TTC549 (cell line): ENCODE results near the gene TET1.
"Not testable (repeated sequence)": the region's sequence is repeated elsewhere in the genome, so short reads cannot be mapped to it uniquely, and the experiment has no call there.

Experiments
- FAIRE-seq: peaks from 2 replicates; lab custom pipeline; 2012; peaks lifted over from hg19 to GRCh38; lab: Jason Lieb, UNC

TET1 gene

DNA sequence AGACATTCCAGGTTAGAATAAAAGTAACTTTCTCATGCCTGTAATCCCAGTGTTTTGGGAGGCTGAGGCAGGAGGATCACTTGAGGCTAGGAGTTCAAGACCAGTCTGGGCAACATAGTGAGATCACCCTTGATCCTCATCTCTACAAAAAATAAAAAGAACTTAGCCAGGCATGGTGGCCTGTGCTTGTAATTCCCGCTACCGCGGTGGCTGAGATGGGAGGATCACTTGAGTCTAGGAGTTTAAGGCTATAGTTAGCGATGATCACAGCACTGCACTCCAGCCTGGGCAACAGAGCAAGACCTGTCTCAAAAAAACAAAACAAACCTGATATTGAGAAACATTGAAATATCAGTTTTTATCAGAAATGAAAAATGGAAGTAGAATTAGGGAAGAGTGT is 4.6 kb downstream of the TET1 start:
- no peak for FAIRE-seq

DNA sequence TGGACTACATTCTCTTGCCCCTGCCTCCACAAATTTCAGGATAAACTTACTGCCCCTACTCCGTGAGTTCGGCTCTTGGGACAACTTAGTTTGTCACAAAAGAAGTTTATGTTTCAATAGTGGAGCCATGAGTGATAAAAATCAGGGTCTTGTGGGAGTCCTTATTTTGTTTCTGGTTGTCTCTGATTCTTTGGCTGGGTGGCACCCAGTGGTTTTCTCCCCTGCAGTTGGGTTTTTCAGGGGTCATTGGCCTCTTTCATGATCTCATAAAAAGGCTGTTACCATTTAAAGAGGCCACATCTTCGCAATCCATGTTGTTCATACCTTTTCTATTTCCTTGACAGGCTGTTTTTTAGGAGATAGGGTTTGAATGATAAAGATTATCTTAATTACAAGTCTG is 5.5 kb downstream of the TET1 start:
- FAIRE-seq: no peak

DNA sequence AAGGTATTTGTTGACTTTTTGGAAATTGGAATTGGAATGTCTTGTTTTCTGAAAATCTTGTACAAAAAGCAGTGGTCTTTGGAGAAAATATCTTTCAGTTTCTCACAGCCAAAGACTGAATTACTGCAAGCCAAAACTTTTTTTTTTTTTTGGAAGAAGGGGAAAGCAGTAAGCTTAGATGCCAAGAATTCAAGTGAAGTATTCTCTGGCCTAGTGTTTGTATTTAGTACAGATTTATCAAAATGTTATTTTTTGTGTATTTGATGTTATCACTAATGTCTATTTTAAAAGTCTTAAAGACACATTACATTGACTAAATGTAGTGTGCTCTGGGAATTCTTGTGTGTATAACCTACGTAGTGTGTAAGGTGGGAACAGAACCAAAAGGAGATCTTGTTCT is 6.2 kb downstream of the TET1 start:
- FAIRE-seq: no peak

DNA sequence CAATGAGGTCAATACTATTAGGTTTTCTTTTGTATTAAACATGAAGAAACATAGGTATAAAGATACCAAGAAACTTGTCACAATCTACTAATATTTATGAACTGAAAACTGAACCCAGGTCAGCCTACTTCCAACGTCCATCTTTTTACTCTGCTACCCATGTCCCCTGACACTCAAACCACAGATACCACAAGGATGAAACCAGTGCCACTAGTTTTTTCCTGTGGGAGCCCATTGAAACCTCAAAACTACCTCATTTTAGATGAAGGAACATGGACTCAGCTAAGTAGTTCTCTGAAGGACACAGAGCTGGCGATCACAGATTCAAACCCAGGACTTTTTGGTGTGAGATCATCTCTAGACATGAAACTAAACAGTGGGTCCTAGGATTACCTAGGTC is 6.8 kb downstream of the TET1 start:
- no peak for FAIRE-seq

DNA sequence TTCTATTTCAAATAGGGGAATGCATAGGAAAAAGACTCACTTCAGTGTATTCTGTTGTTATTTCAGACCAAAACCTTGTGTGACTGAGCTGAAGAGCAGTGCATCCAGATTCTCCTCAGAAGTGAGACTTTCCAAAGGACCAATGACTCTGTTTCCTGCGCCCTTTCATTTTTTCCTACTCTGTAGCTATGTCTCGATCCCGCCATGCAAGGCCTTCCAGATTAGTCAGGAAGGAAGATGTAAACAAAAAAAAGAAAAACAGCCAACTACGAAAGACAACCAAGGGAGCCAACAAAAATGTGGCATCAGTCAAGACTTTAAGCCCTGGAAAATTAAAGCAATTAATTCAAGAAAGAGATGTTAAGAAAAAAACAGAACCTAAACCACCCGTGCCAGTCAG is 12.0 kb downstream of the TET1 start:
- FAIRE-seq: no peak

DNA sequence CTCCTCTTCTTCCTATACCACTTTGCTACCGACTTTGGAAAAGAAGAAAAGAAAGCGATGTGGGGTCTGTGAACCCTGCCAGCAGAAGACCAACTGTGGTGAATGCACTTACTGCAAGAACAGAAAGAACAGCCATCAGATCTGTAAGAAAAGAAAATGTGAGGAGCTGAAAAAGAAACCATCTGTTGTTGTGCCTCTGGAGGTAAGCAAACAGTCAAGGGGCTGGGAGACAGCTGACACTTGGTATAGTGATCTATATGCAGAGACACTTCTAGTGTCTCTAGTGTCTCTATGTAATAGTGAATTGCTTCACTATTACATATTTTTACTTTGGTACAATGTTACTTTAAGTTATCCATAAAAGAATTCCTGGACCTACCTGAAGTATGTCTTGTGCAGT is 13.9 kb downstream of the TET1 start:
- FAIRE-seq: no peak

DNA sequence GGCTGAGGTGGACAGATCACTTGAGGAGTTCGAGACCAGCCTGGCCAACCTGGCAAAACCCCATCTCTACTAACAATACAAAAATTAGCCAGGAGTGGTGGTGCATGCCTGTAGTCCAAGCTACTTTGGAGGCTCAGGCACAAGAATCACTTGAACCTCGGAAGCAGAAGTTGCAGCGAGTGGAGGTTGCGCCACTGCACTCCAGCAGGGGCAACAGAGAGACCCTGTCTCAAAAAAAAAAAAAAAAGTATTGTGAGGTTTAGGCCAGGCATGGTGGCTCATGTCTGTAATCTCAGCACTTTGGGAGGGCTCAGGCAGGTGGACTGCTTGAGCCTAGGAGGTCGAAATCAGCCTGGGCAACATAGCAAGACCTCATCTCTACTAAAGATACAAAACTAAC is 16.0 kb downstream of the TET1 start:
- no peak for FAIRE-seq

DNA sequence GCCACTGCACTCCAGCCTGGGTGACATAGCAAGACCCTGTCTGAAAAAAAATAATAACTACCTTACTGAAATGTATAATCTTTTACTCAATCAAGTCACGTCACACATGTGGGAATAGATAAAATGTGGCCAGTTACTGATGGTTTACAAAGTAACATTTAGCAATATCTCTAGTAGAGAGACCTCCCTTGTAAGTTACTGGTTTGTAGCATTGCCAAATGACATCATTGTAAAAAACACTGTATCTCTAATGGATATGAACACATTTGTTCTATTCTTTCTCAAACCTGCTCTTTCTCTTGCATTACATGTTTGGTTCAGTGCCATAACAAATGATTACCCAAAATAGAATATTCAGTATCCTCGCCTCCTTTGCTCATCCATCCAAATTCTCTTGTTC is 18.8 kb downstream of the TET1 start:
- FAIRE-seq: no peak

DNA sequence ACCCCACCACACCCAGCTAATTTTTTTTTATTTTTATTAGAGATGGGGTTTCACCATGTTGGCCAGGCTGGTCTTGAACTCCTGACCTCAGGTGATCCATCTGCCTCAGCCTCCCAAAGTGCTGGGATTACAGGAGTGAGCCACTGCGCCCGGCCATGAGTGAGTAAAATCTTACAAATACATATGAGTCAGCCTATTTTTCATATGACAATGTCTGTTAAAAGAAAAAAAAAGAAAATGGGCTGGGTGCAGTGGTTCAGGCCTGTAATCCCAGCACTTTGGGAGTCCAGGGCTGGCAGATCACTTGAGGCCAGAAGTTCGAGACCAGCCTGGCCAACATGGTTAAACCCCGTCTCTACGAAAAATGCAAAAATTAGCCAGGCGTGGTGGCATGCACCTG is 24.1 kb downstream of the TET1 start:
- FAIRE-seq: not testable (repeated sequence)

DNA sequence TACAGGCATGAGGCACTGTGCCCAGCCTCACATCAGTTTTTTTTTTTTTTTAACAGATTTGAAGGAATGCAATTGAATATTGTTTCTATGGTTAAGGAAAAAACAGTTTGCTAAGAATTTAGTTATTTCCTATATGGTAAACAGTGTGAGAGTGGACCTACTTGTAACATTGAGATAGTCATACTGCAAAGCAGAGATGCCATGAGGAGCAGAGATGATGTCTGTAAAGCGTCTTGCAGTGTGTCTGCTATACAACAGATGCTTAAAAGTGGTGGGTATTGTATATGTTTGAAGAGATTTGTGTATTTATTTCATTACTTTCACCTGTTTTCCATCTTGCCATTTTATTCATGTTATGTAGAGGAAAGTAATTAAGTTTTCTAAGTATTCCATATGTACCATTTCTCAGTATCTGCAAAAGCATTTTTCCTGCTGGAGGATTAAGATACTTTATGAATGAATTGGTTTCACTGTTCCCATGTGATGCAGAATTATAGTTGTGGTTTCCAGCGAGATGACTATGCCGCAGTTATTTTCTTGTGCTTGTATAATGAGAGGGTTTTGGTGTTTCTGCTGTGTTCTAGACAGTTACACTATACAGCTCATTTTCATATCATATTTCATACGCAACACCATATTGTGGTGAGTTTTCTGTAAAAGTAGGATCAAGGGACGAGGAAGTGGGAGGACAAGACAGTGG is 26.6 kb downstream of the TET1 start:
- no peak for FAIRE-seq

DNA sequence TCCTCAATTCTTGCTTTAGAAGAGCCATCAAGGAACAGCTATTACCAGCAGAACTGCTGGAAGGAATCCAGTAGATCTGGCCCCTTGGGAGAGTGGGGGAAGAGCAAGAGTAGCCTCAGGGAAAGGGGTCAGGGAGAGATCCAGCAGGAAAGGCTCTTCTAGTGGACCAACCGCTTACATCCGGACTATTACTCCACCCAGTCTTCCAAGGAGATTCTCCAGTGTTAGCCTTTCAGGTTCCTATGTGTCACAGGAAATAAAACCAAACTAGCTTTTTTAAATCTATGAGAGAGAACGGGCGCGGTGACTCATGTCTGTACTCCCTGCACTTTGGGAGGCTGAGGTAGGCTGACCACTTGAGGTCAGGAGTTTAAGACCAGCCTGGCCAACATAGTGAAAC is 34.3 kb downstream of the TET1 start:
- no peak for FAIRE-seq

DNA sequence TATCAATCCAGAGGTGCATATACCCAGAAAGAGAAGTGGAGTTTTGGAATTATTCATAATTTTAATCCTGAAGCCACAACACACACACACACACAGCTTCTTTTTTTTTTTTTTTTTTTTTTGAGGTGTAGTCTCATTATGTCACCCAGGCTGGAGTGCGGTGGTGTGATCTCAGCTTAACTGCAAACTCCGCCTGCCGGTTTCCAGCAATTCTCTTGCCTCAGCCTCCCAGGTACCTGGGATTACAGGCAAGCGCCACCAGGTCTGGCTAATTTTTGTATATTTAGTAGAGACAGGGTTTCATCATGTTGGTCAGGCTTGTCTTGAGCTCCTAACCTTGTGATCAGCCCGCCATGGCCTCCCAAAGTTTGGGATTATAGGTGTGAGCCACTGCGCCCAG is 35.4 kb downstream of the TET1 start:
- no peak for FAIRE-seq

DNA sequence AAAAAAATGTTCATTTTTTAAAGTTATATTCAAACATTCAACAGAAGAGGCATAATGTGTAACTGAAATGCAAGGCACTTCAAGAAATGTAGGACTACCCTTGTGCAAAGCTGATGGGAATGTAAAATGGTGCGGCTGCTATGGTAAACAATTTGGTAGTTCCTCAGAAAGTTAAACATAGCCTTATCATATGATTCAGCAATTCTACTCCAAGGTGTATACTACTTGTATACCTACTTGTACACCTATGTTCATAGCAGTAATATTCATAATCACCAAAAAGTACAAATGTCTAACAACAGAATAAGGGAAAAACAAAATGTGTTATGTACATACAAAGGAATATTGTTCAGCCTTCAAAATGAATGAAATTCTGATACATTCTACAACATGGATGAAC is 37.3 kb downstream of the TET1 start:
- FAIRE-seq: no peak

DNA sequence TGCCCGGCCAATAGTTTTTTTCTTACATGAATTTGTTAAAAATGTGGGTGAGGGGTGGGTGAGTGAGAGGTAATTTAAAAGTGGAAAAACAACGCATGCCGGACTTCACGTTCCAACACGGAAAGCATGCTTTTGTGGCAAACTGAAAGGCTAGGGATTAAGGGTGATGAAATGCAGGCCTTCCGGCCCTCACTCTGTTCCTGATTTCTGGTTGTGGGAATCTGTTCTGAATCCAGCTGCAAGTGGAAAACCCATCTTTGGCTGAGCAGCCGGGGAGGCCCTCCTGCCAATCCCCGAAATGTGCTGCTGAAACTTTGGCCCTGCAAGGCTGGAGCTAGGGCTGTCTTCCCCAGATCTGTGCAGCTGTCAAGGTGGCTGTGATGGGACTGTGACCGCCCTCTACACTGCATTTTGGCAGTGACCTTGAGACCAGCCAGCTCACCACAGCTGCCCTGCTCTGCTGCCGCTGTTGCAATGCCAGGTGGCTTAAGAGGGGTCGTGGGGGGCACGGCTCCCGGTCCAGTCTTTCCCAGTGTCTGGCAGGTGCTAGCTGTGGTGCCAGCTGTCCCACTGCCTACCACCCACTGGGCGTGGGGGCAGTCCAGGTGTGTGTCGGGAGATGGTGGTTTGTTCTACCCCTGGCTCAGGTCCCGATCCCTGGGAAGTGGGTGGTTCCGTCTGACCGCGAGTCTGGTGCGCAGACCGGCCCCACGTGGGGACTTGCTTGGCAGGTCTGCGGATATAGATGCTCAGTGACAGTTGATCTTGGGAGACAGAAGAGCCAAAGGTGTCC is 39.0 kb downstream of the TET1 start:
- FAIRE-seq: no peak

DNA sequence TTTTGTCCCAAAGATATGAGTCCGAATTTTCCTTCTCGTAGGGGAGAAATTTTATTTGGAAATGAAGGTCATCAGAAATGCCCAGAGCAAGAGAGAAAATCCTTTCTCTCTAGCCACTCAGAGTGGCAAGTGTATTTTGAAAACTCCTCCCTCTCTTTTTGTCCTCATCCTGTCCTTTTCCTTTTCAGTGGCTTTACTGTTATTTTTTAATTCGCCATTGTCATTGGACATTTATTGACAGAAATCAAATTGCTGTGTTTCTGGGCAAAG is 39.6 kb downstream of the TET1 start:
- FAIRE-seq: no peak

DNA sequence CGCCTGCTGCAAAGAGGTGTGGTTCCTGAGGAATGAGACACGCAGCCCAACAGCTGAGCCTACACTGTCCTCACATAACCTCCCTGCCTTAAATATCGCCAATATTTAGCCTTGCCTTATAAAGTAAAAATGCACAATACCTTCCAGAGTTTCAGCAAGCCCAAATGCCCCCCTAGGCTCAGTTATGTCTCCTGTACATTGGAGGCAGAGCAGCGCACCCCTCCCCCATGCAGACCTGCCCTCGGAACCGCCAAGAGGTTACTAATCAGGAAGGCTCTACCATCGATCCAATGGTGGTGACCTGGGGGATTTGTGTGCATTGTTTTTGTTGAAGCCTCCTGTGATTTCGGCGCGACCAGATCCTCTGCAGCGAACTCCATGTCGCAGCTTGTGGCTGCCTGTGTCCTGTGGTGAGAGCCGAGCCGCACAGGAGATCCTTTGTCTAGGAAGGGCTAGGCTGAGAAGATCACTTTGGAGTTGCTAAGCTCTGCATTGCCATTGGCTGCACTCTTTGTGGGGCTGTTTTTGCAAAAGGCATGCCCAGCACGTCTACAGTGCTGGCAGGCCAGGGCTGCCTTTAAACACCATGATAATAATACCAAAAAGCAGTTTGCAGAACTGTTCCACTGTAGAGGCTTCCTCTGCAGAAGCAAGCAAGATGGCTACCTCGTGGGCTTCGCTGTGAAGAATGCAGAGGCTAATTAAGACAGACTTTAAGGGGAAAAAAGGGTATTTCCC is 40.1 kb downstream of the TET1 start:
- peak; percentile 62 for FAIRE-seq

DNA sequence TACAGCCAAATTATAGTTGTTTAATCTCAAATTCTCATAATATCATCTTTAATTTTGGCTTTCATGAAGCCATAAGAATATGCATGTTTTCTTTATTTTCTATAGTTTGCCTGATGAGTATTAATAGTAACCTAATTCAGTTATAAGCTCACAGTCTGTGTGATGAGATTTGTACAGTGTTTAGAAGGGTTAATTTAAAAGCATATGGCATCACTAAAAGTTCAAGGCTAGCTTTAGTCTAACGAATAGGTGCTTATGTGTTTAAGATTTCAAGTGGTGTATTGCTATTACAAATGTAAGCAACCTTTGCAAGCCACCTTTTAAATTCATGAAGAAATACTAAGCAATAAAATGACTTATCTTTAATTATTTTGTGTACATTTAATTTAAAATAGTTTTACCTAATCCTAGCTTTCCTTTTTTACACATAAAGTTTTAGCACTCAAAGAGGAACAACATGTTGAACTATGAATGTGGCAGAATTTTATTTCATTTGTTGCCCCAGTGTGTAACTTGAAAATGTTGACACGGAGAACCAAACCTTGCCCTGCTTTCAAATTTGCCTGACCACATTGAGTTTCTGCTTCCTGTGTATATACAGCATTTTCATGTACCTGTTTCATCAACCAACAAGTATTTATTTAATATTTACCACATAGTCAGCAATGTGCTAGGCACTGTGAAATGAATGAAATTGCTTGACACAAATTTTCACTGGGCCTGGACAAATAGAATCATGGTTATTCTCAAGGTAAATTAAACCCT is 41.5 kb downstream of the TET1 start:
- FAIRE-seq: no peak

DNA sequence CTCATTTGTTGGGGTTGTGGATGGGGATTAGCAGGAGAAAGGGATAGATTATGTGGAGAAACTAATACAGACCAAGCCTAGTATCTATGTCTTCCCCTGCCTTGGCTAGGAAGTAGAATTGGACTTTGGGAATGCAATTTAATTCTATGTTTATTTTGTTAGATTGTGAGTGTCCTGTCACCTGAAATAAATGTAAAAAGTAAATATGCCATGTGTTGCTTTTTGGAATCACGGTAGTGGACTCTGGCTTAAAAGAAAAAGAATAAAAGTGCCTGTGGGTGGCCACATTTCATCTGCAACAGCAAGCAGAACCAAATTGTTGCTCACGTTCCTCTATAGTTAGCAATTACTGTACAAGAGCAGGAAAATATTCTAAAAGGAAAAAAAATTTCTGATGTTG is 42.3 kb downstream of the TET1 start:
- no peak for FAIRE-seq

DNA sequence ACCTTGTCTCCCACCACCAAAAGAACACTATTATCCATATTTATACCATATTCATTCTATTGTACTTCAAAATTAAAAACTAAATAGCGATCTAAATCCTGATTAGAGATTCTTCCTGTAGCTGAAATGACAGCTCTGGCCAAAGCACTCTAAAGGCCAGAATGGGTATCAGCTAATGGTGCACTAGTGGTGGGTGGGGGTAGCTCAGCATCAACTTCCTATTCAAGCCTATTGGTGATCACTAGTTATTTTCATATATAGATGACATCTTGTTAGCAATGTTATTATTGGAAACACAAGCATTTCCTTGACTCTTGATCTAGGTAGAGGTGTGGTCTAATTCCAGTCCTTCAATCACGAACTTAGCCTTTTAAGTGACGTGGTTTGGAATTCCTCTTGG is 43.6 kb downstream of the TET1 start:
- FAIRE-seq: no peak

DNA sequence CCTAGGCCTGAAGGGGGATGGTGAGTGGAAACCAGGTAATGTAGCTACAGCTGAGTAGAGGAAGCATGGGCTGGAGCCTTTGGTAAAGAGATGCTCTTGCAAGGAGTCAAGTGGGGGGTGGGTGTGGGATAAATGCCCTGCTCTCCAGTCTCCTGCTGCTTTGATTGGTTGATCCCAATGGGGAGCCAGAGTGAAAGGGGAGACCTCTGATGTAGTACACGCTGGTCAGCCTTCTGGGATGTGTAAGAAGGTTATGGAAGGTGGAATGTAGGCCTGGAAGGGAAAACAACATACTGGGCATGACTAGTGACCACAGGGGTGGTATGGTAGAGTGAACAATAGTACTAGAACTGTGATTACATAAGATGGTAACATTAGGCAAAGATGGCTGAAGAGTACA is 44.3 kb downstream of the TET1 start:
- FAIRE-seq: no peak

DNA sequence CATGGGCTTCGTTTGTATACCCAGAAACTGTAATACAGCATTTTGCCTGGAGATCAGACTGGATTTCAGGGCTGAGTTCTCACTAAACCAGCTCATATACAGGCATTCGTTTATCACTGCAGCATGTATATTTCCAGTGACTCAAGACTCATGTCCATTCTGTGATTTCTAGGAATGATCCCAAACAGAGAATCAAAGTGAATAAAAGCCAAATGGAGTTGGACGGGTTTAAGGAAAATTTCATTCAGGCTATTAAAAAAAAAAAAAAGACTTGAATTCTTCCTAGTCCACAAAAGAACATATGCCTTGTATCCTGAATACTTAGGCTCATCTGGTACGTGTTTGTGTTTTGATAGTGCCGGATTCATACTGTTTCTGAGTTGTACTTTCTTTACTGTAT is 46.8 kb downstream of the TET1 start:
- FAIRE-seq: no peak

DNA sequence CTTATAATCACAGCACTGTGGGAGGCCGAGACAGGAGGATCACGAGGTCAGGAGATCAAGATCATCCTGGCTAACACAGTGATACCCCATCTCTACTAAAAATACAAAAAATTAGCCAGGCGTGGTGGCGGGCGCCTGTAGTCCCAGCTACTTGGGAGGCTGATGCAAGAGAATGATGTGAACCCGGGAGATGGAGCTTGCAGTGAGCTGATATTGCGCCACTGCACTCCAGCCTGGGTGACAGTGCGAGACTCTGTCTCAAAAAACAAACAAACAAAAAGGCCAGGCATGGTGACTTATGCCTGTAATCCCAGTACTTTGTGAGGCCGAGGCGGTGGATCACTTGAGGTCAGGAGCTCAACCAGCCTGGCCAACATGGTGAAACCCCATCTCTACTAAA is 49.9 kb downstream of the TET1 start:
- not testable (repeated sequence) for FAIRE-seq

DNA sequence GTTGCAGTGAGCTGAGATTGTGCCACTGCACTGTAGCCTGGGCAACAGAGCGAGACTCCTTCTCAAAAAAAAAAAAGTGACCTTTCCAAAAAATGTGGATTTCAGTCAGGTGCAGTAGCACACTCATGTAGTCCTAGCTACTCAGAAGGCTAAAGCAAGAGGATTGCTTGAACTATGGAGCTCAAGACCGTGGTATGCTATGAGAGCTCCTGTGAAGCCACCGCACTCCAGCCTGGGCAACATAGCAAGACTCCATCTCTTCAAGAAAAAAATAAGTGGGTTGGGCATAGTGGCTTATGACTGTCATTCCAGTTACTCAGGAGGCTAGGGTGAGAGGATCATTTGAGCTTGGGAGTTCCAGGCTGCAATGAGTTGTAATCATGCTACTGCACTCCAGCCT is 51.1 kb downstream of the TET1 start:
- FAIRE-seq: no peak
